Measurements from ENCODE around the gene BCAP31.

DNA sequence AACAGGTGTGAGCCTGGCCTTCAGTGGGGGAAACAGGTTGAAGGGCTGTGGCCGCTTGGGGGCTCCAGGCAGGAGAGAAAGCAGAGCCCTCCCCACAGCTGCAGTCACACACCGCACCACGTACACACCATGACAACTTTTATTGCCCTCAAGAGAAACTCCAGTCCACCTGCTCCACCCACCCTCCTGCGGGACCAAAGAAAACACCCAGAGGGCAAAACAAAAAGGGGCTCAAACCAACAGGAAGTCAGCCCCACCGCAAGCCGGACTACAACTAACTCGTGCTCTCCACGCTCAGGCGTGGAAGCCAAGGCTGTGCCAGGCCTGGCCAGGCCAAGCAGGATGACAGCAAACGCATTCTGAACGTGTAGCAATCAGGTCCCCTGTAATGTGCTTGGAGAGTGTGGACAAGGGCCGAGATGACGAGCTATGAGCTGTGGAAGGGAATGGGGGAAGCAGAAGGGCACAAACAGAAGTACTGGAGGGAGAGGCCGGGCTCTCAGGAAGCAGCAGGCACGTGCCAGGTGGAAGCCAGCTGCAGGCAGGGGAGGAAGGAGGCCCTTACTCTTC, 23.7 kb downstream of the BCAP31 start:
- TF ChIP-seq CTCF (conservative IDR thresholded peaks at IDR 0.05; ENCODE audit: low read depth, low read length) (no peak), EZH2 (IDR thresholded peaks at IDR 0.05; ENCODE audit: borderline replicate concordance, low read depth, low read length, poor library complexity, severe bottlenecking) (no peak)
